Hepatocyte (in vitro differentiated cells): ENCODE measurements around the gene GNAZ. TPM values are rescaled to one million over a fixed set of nuclear protein-coding genes. Genes with fewer than 3 reads are reported as not detected.

Experiments
- DNase-seq: peaks from one replicate; pipeline ENCODE4 v3.0.0-alpha.2; 2016; ENCODE audit warnings: low spot score
- H2AFZ ChIP-seq: fragments of 200-600 bp; sonication (generic); 2 replicates; pipeline ENCODE4 v1.6.0; 2016; ENCODE audit warnings: antibody characterized with exemption, mild to moderate bottlenecking
- H3K27ac ChIP-seq: fragments of 200-600 bp; sonication (generic); 2 replicates; pipeline ENCODE4 v1.5.1; 2016; ENCODE audit warnings: mild to moderate bottlenecking
- H3K27me3 ChIP-seq: fragments of 200-600 bp; sonication (generic); 2 replicates; pipeline ENCODE4 v1.6.1; 2016
- H3K36me3 ChIP-seq: fragments of 200-600 bp; sonication (generic); replicated peaks from 2 replicates; pipeline ENCODE4 v1.5.1; 2016; ENCODE audit warnings: low read depth; ENCODE audit not compliant: insufficient read depth
- H3K4me1 ChIP-seq: fragments of 200-600 bp; sonication (generic); 2 replicates; pipeline ENCODE4 v1.5.1; 2016; ENCODE audit warnings: mild to moderate bottlenecking, moderate library complexity; ENCODE audit not compliant: insufficient read depth
- H3K4me2 ChIP-seq: fragments of 200-600 bp; sonication (generic); 2 replicates; pipeline ENCODE4 v1.6.0; 2016
- H3K4me3 ChIP-seq: fragments of 200-600 bp; sonication (generic); 2 replicates; pipeline ENCODE4 v1.5.1; 2016; ENCODE audit warnings: mild to moderate bottlenecking
- H3K79me2 ChIP-seq: fragments of 200-600 bp; sonication (generic); 2 replicates; pipeline ENCODE4 v1.6.0; 2017; ENCODE audit warnings: mild to moderate bottlenecking
- H3K9me2 ChIP-seq: fragments of 200-600 bp; sonication (generic); replicated peaks from 2 replicates; pipeline ENCODE4 v1.6.0; 2017; ENCODE audit warnings: mild to moderate bottlenecking; ENCODE audit not compliant: insufficient read depth
- H3K9me3 ChIP-seq: fragments of 200-600 bp; sonication (generic); 2 replicates; pipeline ENCODE4 v1.5.1; 2016; ENCODE audit warnings: low read depth, mild to moderate bottlenecking
- H4K20me1 ChIP-seq: fragments of 200-600 bp; sonication (generic); 2 replicates; pipeline ENCODE4 v1.6.0; 2016; ENCODE audit warnings: mild to moderate bottlenecking; ENCODE audit not compliant: insufficient read depth, poor library complexity, severe bottlenecking
- CTCF ChIP-seq: fragments of 200-600 bp; sonication (generic); IDR thresholded peaks from 2 replicates; pipeline ENCODE4 v1.5.1; 2016; ENCODE audit warnings: antibody characterized with exemption, mild to moderate bottlenecking; ENCODE audit not compliant: poor library complexity
- EZH2 ChIP-seq: fragments of 200-600 bp; sonication (generic); IDR thresholded peaks from 2 replicates; pipeline ENCODE4 v1.6.1; 2016; ENCODE audit warnings: antibody characterized with exemption, mild to moderate bottlenecking, borderline replicate concordance
- EZH2phosphoT487 ChIP-seq: fragments of 200-600 bp; sonication (generic); IDR thresholded peaks from one replicate; pipeline ENCODE4 v1.6.1; 2018; ENCODE audit warnings: antibody characterized with exemption, mild to moderate bottlenecking, low read depth, moderate library complexity; ENCODE audit not compliant: unreplicated experiment, severe bottlenecking
- WGBS: methylation state at CpG from one replicate; pipeline ENCODE4 v1.1.6; 2016; ENCODE audit warnings: low lambda C conversion rate; ENCODE audit errors: missing lambda C conversion rate; 5-methylcytosine and 5-hydroxymethylcytosine counted together
- polyA plus RNA-seq: library from polyadenylated mRNA; unstranded; fragments of >200 nt; fragmentation: Nextera tagmentation; extraction: Ambion mirVana; gene quantifications from 2 replicates; pipeline ENCODE4 v1.2.1, GENCODE V29; 2016
- total RNA-seq: library from RNA; depleted of rRNA; stranded (reverse); fragments of >200 nt; gene quantifications from 2 replicates; pipeline ENCODE4 v1.2.3, GENCODE V29; 2014

The GNAZ gene
- total and polyA plus RNA-seq, 2 experiments from 2014 or later, result 3.4 to 4.1 TPM

GRCh38 chr22:23042179-23042578 is 28.1 kb upstream of the GNAZ start:
- WGBS, result 74% methylated on average over 3 of the region's 3 CpGs
- H3K4me1 ChIP-seq, result no peaks in the 10 kb centered on the region
- no peak for TF ChIP-seq CTCF
- TF ChIP-seq EZH2phosphoT487, result no peak
- TF ChIP-seq EZH2, result no peak

GRCh38 chr22:23044570-23044969 is 25.7 kb upstream of the GNAZ start:
- WGBS, result 54% methylated on average over 1 of the region's 1 CpG
- no peaks in the 10 kb centered on the region for H3K4me1 ChIP-seq
- no peaks in the 10 kb centered on the region for H4K20me1 ChIP-seq
- H2AFZ ChIP-seq, result no peak overlapping the region
- H3K27ac ChIP-seq, result no peak overlapping the region
- H3K9me2 ChIP-seq, result no peaks in the 10 kb centered on the region
- H3K27me3 ChIP-seq, result no peaks in the 10 kb centered on the region
- no peak overlapping the region for H3K4me3 ChIP-seq
- no peaks in the 10 kb centered on the region for H3K9me3 ChIP-seq
- no peak for DNase-seq
- TF ChIP-seq EZH2phosphoT487, result no peak
- TF ChIP-seq CTCF, result no peak
- TF ChIP-seq EZH2, result no peak
- H3K79me2 ChIP-seq, result no peaks in the 10 kb centered on the region
- no peak overlapping the region for H3K4me2 ChIP-seq
- no peaks in the 10 kb centered on the region for H3K36me3 ChIP-seq

More at GRCh38 chr22:23042179-23042578, 28.1 kb upstream of the GNAZ start:
- no peaks in the 10 kb centered on the region for H3K9me2 ChIP-seq
- no peak overlapping the region for H3K4me3 ChIP-seq
- no peak for DNase-seq
- H4K20me1 ChIP-seq, result no peaks in the 10 kb centered on the region
- H3K9me3 ChIP-seq, result no peaks in the 10 kb centered on the region
- H3K79me2 ChIP-seq, result no peaks in the 10 kb centered on the region
- H3K36me3 ChIP-seq, result no peaks in the 10 kb centered on the region
- no peak overlapping the region for H3K27ac ChIP-seq
- no peaks in the 10 kb centered on the region for H3K27me3 ChIP-seq
- H2AFZ ChIP-seq, result no peak overlapping the region
- no peak overlapping the region for H3K4me2 ChIP-seq

GRCh38 chr22:23045461-23045860 is 24.9 kb upstream of the GNAZ start:
- no peak for DNase-seq
- Histone ChIP-seq H3K4me2 (no peak overlapping the region), H3K4me3 (no peak overlapping the region), H3K27me3 (no peaks in the 10 kb centered on the region), H3K4me1 (no peaks in the 10 kb centered on the region), H2AFZ (no peak overlapping the region), H3K9me3 (no peaks in the 10 kb centered on the region), H3K79me2 (no peaks in the 10 kb centered on the region), H4K20me1 (no peaks in the 10 kb centered on the region), H3K27ac (no peak overlapping the region), H3K36me3 (no peaks in the 10 kb centered on the region), H3K9me2 (no peaks in the 10 kb centered on the region)
- TF ChIP-seq CTCF (no peak), EZH2 (no peak), EZH2phosphoT487 (no peak)
- WGBS, result 59% methylated on average over 2 of the region's 2 CpGs

GRCh38 chr22:23047265-23047664 is 23.1 kb upstream of the GNAZ start:
- H3K9me2 ChIP-seq, result no peaks in the 10 kb centered on the region
- no peak overlapping the region for H2AFZ ChIP-seq
- WGBS, result 92% methylated on average over 8 of the region's 8 CpGs
- no peak overlapping the region for H3K27ac ChIP-seq
- H3K4me3 ChIP-seq, result no peak overlapping the region
- no peaks in the 10 kb centered on the region for H3K4me1 ChIP-seq
- H3K27me3 ChIP-seq, result no peaks in the 10 kb centered on the region
- no peaks in the 10 kb centered on the region for H4K20me1 ChIP-seq
- H3K9me3 ChIP-seq, result no peaks in the 10 kb centered on the region
- TF ChIP-seq CTCF, result no peak
- no peak for TF ChIP-seq EZH2phosphoT487
- TF ChIP-seq EZH2, result no peak
- H3K79me2 ChIP-seq, result no peaks in the 10 kb centered on the region
- no peak overlapping the region for H3K4me2 ChIP-seq
- H3K36me3 ChIP-seq, result no peaks in the 10 kb centered on the region
- no peak for DNase-seq
